HG03196 (cell line): Measurements from ENCODE around the gene NR3C1.

ENCODE experiments used
- ATAC-seq: cut with Tn5 transposase; IDR thresholded peaks from one replicate; pipeline ENCODE4 v1.9.1; 2021; ENCODE audit not compliant: unreplicated experiment

NR3C1 gene

GRCh38 chr5:143403593-143404415, at the start of gene NR3C1:
Gene NR3C1, minus strand, starts transcription at chr5:143403686. Its CDS starts 2,847 bp downstream, at chr5:143400839.
- ATAC-seq, result peak; percentile 58

- ATAC-seq, result no peak
Measured at GRCh38 chr5:143449772-143450171, 46.3 kb upstream of the NR3C1 start.

GRCh38 chr5:143448518-143448917, 45.0 kb upstream of the NR3C1 start:
- no peak for ATAC-seq

- no peak for ATAC-seq
Measured at GRCh38 chr5:143447983-143448382, 44.5 kb upstream of the NR3C1 start.

- ATAC-seq, result no peak
Measured at GRCh38 chr5:143446535-143447226, 43.2 kb upstream of the NR3C1 start.

GRCh38 chr5:143445776-143446175, 42.3 kb upstream of the NR3C1 start:
- no peak for ATAC-seq

GRCh38 chr5:143443330-143443729, 39.8 kb upstream of the NR3C1 start:
- ATAC-seq, result no peak

- ATAC-seq, result no peak
Measured at GRCh38 chr5:143442385-143442784, 38.9 kb upstream of the NR3C1 start.

- ATAC-seq, result no peak
Measured at GRCh38 chr5:143440448-143441115, 37.1 kb upstream of the NR3C1 start.

GRCh38 chr5:143437666-143438273, 34.3 kb upstream of the NR3C1 start:
- no peak for ATAC-seq

- no peak for ATAC-seq
Measured at GRCh38 chr5:143436871-143437270, 33.4 kb upstream of the NR3C1 start.

GRCh38 chr5:143435210-143435657, 31.7 kb upstream of the NR3C1 start:
- peak; percentile 92 for ATAC-seq

GRCh38 chr5:143434261-143435209, 31.0 kb upstream of the NR3C1 start:
- no peak for ATAC-seq

GRCh38 chr5:143433670-143434069, 30.2 kb upstream of the NR3C1 start:
- no peak for ATAC-seq

- no peak for ATAC-seq
Measured at GRCh38 chr5:143432658-143433239, 29.3 kb upstream of the NR3C1 start.

- ATAC-seq, result no peak
Measured at GRCh38 chr5:143431789-143432188, 28.3 kb upstream of the NR3C1 start.

- ATAC-seq, result no peak
Measured at GRCh38 chr5:143428738-143429420, 25.4 kb upstream of the NR3C1 start.

- ATAC-seq, result no peak
Measured at GRCh38 chr5:143428155-143428554, 24.7 kb upstream of the NR3C1 start.

- no peak for ATAC-seq
Measured at GRCh38 chr5:143427122-143427735, 23.7 kb upstream of the NR3C1 start.
